ENCODE data around the gene HPS5. TPM values are rescaled to one million over a fixed set of nuclear protein-coding genes. Genes with fewer than 3 reads are reported as not detected.
A peak's percentile ranks its signal among the peaks of the same experiment; 100 is the strongest.
"Not testable (repeated sequence)": the region's sequence is repeated elsewhere in the genome, so short reads cannot be mapped to it uniquely, and the experiment has no call there.

Gene HPS5
- total RNA-seq, 2 experiments from 2014 or later = 20.3 to 22.6 TPM

- H3K36me3 Mint-ChIP-seq (ENCODE audit: low read depth) = no peaks in the 10 kb centered on the region
- no peak overlapping the region for H3K4me3 Mint-ChIP-seq
- DNase-seq = no peak
- no peaks in the 10 kb centered on the region for H3K27me3 Mint-ChIP-seq
- H3K9me3 Mint-ChIP-seq = no peaks in the 10 kb centered on the region
- ChIA-PET POLR2A (interaction anchor here (1.1 kb wide), 1 partner anchor 369 kb away, joined by 3 read pairs; the partner anchor contains the start of gene SPTY2D1), CTCF (interaction anchor here (0.7 kb wide), 1 partner anchor 12 kb away, joined by 3 read pairs; no protein-coding TSS in a partner anchor)
- peaks cover 28% of the 10 kb centered on the region for H3K4me1 Mint-ChIP-seq
- no peak overlapping the region for H3K27ac Mint-ChIP-seq
Observed at GRCh38 chr11:18264677-18265555, 57.0 kb downstream of the HPS5 start.

GRCh38 chr11:18264035-18264434 lies 57.9 kb downstream of the HPS5 start:
- Mint-ChIP-seq H3K9me3 (no peaks in the 10 kb centered on the region), H3K36me3 (ENCODE audit: low read depth) (no peaks in the 10 kb centered on the region), H3K27ac (no peak overlapping the region), H3K4me1 (peaks cover 28% of the 10 kb centered on the region), H3K4me3 (no peak overlapping the region), H3K27me3 (peaks cover 5% of the 10 kb centered on the region)
- CTCF ChIA-PET = interaction anchor here (0.7 kb wide), 1 partner anchor 13 kb away, joined by 3 read pairs; no protein-coding TSS in a partner anchor
- POLR2A ChIA-PET = no interaction called here
- no peak for DNase-seq

- H3K9me3 Mint-ChIP-seq; CTCF ChIA-PET; H3K27ac Mint-ChIP-seq; POLR2A ChIA-PET; H3K4me3 Mint-ChIP-seq; H3K27me3 Mint-ChIP-seq; DNase-seq; H3K36me3 Mint-ChIP-seq (ENCODE audit: low read depth): not testable (repeated sequence)
- peaks cover 22% of the 10 kb centered on the region for H3K4me1 Mint-ChIP-seq
Observed at GRCh38 chr11:18262681-18263350, 59.1 kb downstream of the HPS5 start.

GRCh38 chr11:18261721-18262120 lies 60.2 kb downstream of the HPS5 start:
- no peak overlapping the region for H3K4me3 Mint-ChIP-seq

GRCh38 chr11:18259259-18259658 lies 62.7 kb downstream of the HPS5 start:
- Mint-ChIP-seq H3K4me3 (no peak overlapping the region), H3K27ac (no peak overlapping the region), H3K36me3 (ENCODE audit: low read depth) (no peaks in the 10 kb centered on the region), H3K27me3 (peaks cover 11% of the 10 kb centered on the region), H3K4me1 (peaks cover 9% of the 10 kb centered on the region), H3K9me3 (no peaks in the 10 kb centered on the region)
- POLR2A ChIA-PET = no interaction called here
- CTCF ChIA-PET = no interaction called here
- no peak for DNase-seq

More at GRCh38 chr11:18261721-18262120, 60.2 kb downstream of the HPS5 start:
- POLR2A ChIA-PET = no interaction called here
- peaks cover 8% of the 10 kb centered on the region for H3K27me3 Mint-ChIP-seq
- CTCF ChIA-PET = no interaction called here
- DNase-seq = no peak
- peaks cover 19% of the 10 kb centered on the region for H3K4me1 Mint-ChIP-seq
- no peak overlapping the region for H3K27ac Mint-ChIP-seq
- H3K36me3 Mint-ChIP-seq (ENCODE audit: low read depth) = no peaks in the 10 kb centered on the region
- no peaks in the 10 kb centered on the region for H3K9me3 Mint-ChIP-seq

GRCh38 chr11:18254781-18255361 lies 67.1 kb downstream of the HPS5 start:
- no peak for DNase-seq
- CTCF ChIA-PET = interaction anchor here (1.8 kb wide), 1 partner anchor 11 kb away, joined by 4 read pairs; no protein-coding TSS in a partner anchor
- H3K27me3 Mint-ChIP-seq = peaks cover 11% of the 10 kb centered on the region
- H3K36me3 Mint-ChIP-seq (ENCODE audit: low read depth) = no peaks in the 10 kb centered on the region
- no peak overlapping the region for H3K27ac Mint-ChIP-seq
- no peaks in the 10 kb centered on the region for H3K9me3 Mint-ChIP-seq
- peaks cover 8% of the 10 kb centered on the region for H3K4me1 Mint-ChIP-seq
- POLR2A ChIA-PET = no interaction called here
- no peak overlapping the region for H3K4me3 Mint-ChIP-seq

GRCh38 chr11:18253778-18254338 lies 68.1 kb downstream of the HPS5 start:
- peaks cover 5% of the 10 kb centered on the region for H3K27me3 Mint-ChIP-seq
- CTCF ChIA-PET = no interaction called here
- H3K4me3 Mint-ChIP-seq = no peak overlapping the region

GRCh38 chr11:18253233-18253632 lies 68.7 kb downstream of the HPS5 start:
- DNase-seq = no peak
- CTCF ChIA-PET = interaction anchor here (0.7 to 1.1 kb wide), 3 partner anchors 9 to 331 kb away, joined by 3 to 5 read pairs (median 4); no protein-coding TSS in a partner anchor
- POLR2A ChIA-PET = interaction anchor here (0.7 to 1.5 kb wide), 3 partner anchors 9 to 980 kb away, joined by 3 to 4 read pairs (median 3); partner anchors contain the start of gene HPS5
- Mint-ChIP-seq H3K4me1 (peaks cover 11% of the 10 kb centered on the region), H3K4me3 (no peak overlapping the region), H3K9me3 (no peaks in the 10 kb centered on the region), H3K36me3 (ENCODE audit: low read depth) (no peaks in the 10 kb centered on the region), H3K27me3 (peaks cover 4% of the 10 kb centered on the region), H3K27ac (no peak overlapping the region)

More at GRCh38 chr11:18253778-18254338, 68.1 kb downstream of the HPS5 start:
- POLR2A ChIA-PET = interaction anchor here (1.5 kb wide), 1 partner anchor 68 kb away, joined by 4 read pairs; the partner anchor contains the start of gene HPS5
- H3K4me1 Mint-ChIP-seq = peaks cover 8% of the 10 kb centered on the region
- H3K9me3 Mint-ChIP-seq = no peaks in the 10 kb centered on the region
- no peak for DNase-seq
- H3K27ac Mint-ChIP-seq = no peak overlapping the region
- no peaks in the 10 kb centered on the region for H3K36me3 Mint-ChIP-seq (ENCODE audit: low read depth)

- Mint-ChIP-seq H3K36me3 (ENCODE audit: low read depth) (no peaks in the 10 kb centered on the region), H3K9me3 (no peaks in the 10 kb centered on the region), H3K27me3 (no peaks in the 10 kb centered on the region), H3K4me1 (peaks cover 41% of the 10 kb centered on the region), H3K4me3 (no peak within 1 kb of the TSS), H3K27ac (peak within 1 kb of the TSS; percentile 12)
- ChIA-PET POLR2A (interaction anchor here (2.3 kb wide), 1 partner anchor 73 kb away, joined by 5 read pairs; the partner anchor contains the start of gene HPS5), CTCF (no interaction called here)
- DNase-seq = no peak
Observed at GRCh38 chr11:18248561-18248960, 73.4 kb downstream of the HPS5 start, which contains the start of gene SAA2. TSS of gene SAA2 (minus strand) at chr11:18248668. CDS start at chr11:18248011, 657 bp downstream.

- CTCF ChIA-PET = interaction anchor here (1.2 kb wide), 2 partner anchors 74 to 141 kb away, joined by 3 to 4 read pairs; partner anchors contain the start of gene SAAL1
- peak overlapping the region; percentile 86 for H3K27ac Mint-ChIP-seq
- peak overlapping the region; percentile 71 for H3K4me3 Mint-ChIP-seq
- not testable (repeated sequence) for H3K9me3 Mint-ChIP-seq; DNase-seq; H3K36me3 Mint-ChIP-seq (ENCODE audit: low read depth); H3K27me3 Mint-ChIP-seq
- POLR2A ChIA-PET = interaction anchor here (0.6 to 4.7 kb wide), 3 partner anchors 9 to 149 kb away, joined by 3 to 59 read pairs (median 31); partner anchors contain the start of genes GTF2H1, HPS5 and LDHA
- H3K4me1 Mint-ChIP-seq = peaks cover 35% of the 10 kb centered on the region
Observed at GRCh38 chr11:18247191-18247581, 74.8 kb downstream of the HPS5 start.

- not testable (repeated sequence) for H3K27me3 Mint-ChIP-seq; H3K9me3 Mint-ChIP-seq; H3K36me3 Mint-ChIP-seq (ENCODE audit: low read depth)
- peak; percentile 49 for DNase-seq
- peak overlapping the region; percentile 71 for H3K4me3 Mint-ChIP-seq
- ChIA-PET CTCF (interaction anchor here (1.2 kb wide), 2 partner anchors 75 to 141 kb away, joined by 3 to 4 read pairs; partner anchors contain the start of gene SAAL1), POLR2A (interaction anchor here (0.6 to 4.7 kb wide), 4 partner anchors 10 to 149 kb away, joined by 3 to 59 read pairs (median 17); partner anchors contain the start of genes GTF2H1, HPS5 and LDHA)
- H3K27ac Mint-ChIP-seq = peak overlapping the region; percentile 86
- peaks cover 35% of the 10 kb centered on the region for H3K4me1 Mint-ChIP-seq
Observed at GRCh38 chr11:18246379-18247190, 75.4 kb downstream of the HPS5 start.
